H54 (cell line): ENCODE measurements around the gene EMP2.
"Not testable (repeated sequence)": the region's sequence is repeated elsewhere in the genome, so short reads cannot be mapped to it uniquely, and the experiment has no call there.

Experiments used
- DNase-seq: peaks from one replicate; pipeline ENCODE4 v3.0.0; 2011; ENCODE audit warnings: low spot score, mixed read lengths; ENCODE audit not compliant: insufficient read length
- FAIRE-seq: peaks from 3 replicates; lab custom pipeline; 2011; peaks lifted over from hg19 to GRCh38; lab: Jason Lieb, UNC
- POLR2A ChIP-seq: IDR thresholded peaks from 2 replicates; pipeline ENCODE4 v1.6.1; 2011; ENCODE audit warnings: low read depth, mild to moderate bottlenecking, low read length

EMP2 gene

GRCh38 chr16:10522966-10523365 is 57.4 kb downstream of the EMP2 start:
- no peak for FAIRE-seq
- no peak for TF ChIP-seq POLR2A
- DNase-seq: no peak

GRCh38 chr16:10521681-10522274 is 58.6 kb downstream of the EMP2 start:
- FAIRE-seq (peak; percentile 83), DNase-seq (peak; percentile 38)
- no peak for TF ChIP-seq POLR2A

- FAIRE-seq (no peak), DNase-seq (no peak)
- TF ChIP-seq POLR2A: no peak
These were observed 59.4 kb downstream of the EMP2 start for GRCh38 chr16:10520869-10521578.

DNA sequence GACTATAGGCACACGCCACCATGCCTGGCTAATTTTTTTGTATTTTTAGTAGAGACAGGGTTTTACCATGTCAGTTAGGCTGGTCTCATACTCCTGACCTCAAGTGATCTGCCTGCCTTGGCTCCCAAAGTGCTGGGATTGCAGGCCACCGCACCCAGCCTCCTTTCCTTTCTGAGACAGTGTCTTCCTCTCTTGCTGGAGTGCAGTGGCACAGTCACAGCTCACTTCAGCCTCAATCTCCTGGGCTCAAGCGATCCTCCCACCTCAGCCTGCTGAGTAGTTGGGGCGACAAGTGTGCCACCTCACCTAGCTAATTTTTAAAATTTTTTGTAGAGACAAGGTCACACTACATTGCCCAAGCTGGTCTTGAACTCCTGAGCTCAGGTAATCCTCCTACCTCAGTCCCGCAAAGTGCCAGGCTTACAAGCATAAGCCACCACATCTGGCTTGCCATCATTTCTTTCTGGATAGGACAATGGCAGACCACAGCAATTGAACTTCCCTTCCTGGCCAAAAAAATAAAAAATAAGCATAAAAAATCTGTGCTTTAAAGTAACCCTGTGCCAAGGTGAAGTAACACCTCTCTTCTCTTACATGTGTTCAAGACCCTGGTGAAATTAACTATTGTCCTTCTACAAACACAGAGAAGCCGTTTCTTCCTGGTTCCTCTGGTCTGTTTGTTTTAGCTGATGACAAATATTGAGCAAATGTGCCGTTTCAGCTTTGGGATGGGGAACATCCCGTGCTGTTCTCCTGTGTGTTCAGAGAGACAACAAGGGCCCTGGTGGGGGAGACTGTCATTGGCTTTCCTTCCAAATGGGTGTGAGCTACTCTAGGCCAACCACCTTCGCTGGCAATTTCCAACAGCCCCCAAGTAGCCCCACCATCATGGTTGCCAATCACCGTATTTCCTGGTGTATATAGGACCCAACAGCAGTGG is 60.2 kb downstream of the EMP2 start:
- DNase-seq (no peak), FAIRE-seq (no peak)
- TF ChIP-seq POLR2A: no peak

DNA sequence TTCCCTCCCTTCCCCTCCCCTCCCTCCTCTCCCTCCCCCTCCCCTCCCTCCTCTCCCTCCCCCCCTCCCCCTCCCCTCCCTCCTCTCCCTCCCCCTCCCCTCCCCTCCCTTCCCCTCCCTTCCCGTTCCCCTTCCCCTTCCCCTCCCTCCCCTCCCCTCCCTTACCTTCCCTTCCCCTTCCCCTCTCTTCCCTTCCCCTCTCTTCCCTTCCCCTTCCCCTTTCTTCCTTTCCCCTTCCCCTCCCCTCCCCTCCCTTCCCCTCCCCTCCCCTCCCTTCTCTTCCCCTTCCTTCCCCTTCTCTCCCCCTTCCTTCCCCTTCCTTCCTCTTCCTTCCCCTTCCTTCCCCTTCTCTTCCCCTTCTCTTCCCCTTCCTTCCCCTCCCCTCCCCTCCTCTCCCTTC is 61.1 kb downstream of the EMP2 start:
- DNase-seq (no peak), FAIRE-seq (no peak)
- no peak for TF ChIP-seq POLR2A

GRCh38 chr16:10518479-10519041 is 61.8 kb downstream of the EMP2 start:
- DNase-seq: no peak
- no peak for TF ChIP-seq POLR2A
- no peak for FAIRE-seq

GRCh38 chr16:10517868-10518267 is 62.5 kb downstream of the EMP2 start:
- DNase-seq (no peak), FAIRE-seq (no peak)
- no peak for TF ChIP-seq POLR2A

GRCh38 chr16:10514369-10515055 is 65.9 kb downstream of the EMP2 start:
- FAIRE-seq: no peak
- peak; percentile 39 for DNase-seq
- TF ChIP-seq POLR2A: no peak

GRCh38 chr16:10511829-10512228 is 68.6 kb downstream of the EMP2 start:
- TF ChIP-seq POLR2A: no peak
- DNase-seq: no peak
- peak; percentile 36 for FAIRE-seq

- no peak for TF ChIP-seq POLR2A
- no peak for DNase-seq
- no peak for FAIRE-seq
These were observed 70.1 kb downstream of the EMP2 start for GRCh38 chr16:10510279-10510678.

DNA sequence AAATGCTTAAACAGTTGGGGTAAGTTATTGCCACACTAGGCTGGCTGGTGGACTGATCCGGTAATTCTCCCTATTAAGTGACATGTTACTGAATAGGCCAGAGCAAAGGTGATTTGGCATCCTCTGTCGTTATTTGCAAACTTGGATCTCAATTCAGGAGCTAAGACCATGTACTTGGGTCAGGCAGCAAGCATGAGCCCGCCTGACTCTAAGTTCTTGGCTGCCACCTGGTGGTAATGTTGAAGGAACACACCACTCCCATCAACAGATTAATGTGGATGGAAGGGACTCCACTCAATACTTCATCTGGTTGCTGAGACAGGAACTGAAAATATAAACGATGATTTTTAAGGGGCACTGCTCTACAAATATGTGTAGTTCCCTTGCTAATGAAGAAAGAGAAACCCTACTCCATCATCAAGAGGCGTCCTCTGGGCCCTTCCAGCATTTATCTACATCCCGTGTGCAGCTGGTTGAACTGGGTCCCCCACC is 70.8 kb downstream of the EMP2 start:
- DNase-seq (peak; percentile 40), FAIRE-seq (peak; percentile 85)

DNA sequence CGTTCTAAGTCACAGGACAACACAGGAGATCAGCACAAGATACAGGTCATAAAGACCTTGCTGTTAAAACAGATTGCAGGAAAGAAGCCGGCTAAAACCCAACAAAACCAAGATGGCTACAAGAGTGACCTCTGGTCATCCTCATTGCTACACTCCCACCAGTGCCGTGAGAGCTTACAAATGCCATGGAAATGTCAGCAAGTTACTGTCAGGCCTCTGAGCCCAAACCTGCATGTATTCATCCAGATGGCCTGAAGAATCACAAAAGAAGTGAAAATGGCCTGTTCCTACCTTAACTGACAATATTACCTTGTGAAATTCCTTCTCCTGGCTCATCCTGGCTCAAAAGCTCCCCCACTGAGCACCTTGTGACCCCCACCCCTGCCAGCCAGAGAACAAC is 75.1 kb downstream of the EMP2 start:
- not testable (repeated sequence) for FAIRE-seq

More for the DNA sequence above, 70.8 kb downstream of the EMP2 start:
- TF ChIP-seq POLR2A: no peak

GRCh38 chr16:10504404-10504885 is 76.0 kb downstream of the EMP2 start:
- no peak for TF ChIP-seq POLR2A
- FAIRE-seq: no peak
- no peak for DNase-seq

More for the DNA sequence above, 75.1 kb downstream of the EMP2 start:
- DNase-seq: not testable (repeated sequence)
